ENCODE results near the gene RASGEF1C.
A peak's percentile ranks its signal among the peaks of the same experiment; 100 is the strongest.

RASGEF1C gene

GRCh38 chr5:180179442-180180420 lies 29.3 kb downstream of the RASGEF1C start:
- DNase-seq, result no peak

DNA sequence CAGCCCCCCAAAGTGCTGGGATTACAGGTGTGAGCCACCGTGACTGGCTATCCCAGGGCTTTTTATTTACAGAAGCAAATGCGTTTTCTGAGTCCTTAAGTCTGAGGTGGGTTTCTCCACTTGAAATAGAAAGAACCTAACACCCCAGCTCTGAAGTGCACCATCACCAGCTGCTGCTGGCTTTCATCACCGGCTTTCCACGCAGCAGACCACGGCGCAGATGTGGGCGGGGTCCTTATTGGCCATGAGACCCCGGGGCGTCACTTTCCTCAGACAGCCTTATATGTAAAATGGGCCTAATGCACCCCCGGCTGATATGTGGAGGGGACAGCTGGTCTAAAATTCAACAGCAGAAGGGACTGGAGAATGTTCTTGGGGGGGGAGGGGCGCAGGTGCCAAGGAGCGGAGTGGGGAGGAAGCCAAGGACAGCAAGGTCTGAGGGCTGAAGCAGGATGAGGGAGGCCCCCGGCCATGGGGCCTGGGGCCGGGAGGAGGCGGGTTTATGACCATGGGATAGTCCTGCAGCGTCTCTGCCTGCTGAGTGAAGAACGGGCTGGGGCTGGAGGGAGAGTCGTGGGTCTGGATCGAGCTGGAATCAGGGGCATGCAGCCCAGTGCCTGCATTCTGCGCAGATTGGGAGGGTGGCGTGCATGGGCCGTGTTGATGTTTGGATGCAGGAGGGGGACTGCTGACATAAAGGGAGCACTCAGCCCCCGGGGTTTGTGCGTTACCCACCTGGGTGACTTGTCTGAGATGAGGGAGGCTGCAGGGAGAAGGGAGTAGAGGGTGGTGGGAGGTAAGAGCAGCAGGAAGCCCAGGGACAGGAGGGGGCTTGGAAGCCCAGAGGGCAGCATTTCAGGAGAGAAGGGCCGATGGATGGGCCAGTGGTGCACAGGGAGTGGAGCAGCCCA lies 30.2 kb downstream of the RASGEF1C start:
- no peak for DNase-seq

DNA sequence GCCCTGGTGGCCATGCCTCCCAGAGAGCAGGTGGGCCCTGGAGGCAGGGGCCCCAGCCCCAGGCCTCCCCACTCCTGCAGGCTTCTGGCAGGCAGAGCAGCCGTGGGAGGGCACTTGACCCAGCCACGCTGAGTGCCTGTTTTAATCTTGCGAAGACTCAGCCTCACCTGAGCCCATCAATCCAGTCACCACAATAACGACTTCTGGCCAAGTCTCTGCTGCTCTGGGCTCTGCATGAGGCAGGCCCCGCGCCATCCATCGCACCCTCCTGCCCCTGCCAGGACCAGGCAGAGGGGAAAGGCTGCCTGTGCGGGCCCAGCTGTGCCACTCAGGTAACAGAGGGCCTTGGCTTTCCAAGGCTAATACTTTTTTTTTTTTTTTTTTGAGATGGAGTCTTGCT lies 32.8 kb downstream of the RASGEF1C start:
- no peak for DNase-seq

- no peak for DNase-seq
These were observed 34.0 kb downstream of the RASGEF1C start for GRCh38 chr5:180175015-180175431.

DNA sequence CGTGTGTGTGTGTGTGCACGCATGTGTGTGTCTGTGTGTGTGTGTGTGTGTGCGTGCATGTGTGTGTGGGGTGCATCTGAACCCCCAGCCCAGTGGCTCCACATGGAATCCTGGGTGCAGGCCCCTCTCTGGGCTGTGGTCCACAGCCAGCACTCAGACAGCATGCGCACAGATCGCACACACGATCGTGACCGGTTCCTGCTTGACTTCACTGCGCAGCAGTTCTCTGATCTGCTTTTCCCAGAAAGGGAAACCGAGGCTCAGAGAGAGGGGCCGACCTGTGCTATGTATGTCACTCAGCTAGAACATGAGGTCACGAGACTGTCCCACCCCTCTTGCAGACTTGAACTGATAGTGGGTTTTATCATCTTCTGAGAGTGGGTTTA lies 34.4 kb downstream of the RASGEF1C start:
- DNase-seq, result no peak

DNA sequence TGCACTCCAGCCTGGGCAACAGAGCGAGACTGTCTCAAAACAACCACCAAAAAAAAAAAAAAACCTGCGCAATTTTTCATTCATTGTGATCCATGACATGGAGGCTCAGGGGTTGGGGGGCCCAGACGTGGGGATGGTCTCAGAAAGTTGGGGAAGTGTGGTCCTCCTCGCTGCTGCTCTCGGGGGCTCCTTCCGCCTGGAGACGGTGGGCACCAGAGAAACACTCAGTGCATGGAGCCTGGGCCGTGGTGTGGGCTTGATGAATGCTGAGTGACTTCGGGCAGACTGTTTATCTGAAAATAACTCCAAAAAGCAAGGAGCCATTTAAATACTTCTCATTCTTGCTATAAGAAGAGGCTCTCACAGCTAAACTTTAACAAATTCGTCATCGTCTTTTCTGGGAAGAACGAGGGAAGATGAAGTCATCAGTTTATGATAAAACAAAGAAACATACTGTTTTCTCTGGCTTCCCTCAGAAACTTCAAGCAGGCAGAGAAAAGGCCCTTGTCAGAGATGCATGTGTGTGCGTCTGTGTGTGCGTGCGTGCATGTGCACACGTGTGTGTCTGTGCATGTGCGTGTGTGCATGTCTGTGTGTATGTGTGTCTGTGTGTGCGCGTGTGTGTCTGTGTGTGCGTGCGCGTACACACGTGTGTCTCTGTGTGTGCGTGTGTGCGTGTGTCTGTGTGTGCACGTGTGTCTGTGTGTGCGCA lies 35.0 kb downstream of the RASGEF1C start:
- DNase-seq, result no peak

DNA sequence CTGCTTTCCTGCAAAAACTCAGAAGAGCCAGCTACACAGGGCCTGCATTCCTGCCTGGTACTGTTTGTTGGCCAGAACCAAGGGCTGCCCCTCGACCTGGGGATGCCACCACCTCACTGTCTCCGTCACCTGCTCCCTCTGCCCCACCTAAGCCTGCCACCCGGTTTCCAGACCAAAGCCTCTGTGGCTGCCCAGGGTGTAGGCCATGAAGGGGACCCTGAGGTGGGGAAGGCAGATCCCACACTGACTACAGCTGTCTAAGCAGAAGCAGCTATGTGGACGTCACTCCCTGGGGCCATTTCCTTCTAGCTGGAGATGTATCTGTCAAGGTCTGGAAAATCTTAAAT lies 35.8 kb downstream of the RASGEF1C start:
- no peak for DNase-seq

GRCh38 chr5:180172447-180173197 lies 36.4 kb downstream of the RASGEF1C start:
- DNase-seq, result peak in 1 of 4 experiments; percentile 26

DNA sequence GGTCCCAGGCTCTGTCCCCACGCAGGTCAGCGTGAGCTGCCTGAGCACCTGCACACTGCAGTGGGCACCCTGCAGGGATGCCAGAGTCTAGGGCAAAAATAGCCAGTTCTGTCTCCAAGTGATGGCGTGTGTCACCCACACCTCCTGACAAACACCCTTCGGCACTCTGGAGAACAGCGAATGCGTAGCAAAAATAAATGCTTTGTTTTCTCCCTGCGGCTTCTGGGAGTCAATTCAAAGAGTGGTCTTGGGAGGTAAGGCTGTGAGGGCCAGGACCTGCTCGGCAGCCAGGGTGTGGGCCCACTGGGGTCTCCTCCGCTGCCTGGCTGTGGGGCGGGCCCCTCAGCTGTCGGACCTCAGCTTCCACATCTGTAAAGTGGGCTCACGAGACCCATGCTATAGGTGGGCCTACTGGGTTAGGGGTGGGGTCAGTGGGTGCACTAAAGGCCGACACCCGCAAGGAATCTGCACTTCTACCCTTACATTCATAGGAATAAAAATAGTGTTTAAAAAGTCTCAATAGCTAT lies 37.4 kb downstream of the RASGEF1C start:
- DNase-seq, result no peak

DNA sequence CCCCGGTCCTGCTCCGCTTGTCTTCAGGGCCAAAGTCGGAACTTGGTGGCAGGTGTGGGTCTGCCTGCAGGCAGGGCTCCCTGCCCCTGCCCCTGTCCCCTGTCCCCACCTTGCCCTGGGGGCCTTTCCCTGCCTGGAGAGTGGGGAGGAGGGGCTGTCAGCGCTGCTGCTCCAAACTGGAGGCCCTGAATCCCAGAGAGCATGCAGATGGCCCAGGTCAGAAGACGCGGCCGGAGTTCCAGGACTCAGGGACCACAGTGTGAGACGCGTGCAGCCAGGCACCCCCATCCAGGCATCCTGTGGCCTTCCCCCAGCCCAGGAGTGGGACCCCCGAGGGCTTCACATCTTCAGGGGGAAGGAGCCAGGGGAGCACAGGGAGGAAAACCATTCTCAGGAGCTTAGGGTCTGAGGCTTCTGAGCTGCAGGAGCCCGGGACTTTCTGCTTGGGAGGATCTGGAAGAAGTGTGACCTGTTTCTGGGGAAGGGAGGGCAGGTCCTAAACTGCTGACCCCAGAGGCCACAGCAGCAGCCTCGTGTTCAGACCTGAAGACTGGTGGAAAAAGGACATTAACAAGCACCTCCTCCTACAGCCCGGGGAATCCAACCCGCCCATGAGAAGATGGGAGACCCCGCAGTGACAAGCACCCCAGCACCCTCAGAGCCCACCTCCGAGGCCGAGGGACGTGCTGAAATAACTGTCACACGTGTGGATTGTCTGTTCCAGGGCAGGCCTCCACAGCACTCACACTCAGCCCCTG lies 38.0 kb downstream of the RASGEF1C start:
- DNase-seq, result no peak

GRCh38 chr5:180170106-180170809 lies 38.8 kb downstream of the RASGEF1C start:
- no peak for DNase-seq

DNA sequence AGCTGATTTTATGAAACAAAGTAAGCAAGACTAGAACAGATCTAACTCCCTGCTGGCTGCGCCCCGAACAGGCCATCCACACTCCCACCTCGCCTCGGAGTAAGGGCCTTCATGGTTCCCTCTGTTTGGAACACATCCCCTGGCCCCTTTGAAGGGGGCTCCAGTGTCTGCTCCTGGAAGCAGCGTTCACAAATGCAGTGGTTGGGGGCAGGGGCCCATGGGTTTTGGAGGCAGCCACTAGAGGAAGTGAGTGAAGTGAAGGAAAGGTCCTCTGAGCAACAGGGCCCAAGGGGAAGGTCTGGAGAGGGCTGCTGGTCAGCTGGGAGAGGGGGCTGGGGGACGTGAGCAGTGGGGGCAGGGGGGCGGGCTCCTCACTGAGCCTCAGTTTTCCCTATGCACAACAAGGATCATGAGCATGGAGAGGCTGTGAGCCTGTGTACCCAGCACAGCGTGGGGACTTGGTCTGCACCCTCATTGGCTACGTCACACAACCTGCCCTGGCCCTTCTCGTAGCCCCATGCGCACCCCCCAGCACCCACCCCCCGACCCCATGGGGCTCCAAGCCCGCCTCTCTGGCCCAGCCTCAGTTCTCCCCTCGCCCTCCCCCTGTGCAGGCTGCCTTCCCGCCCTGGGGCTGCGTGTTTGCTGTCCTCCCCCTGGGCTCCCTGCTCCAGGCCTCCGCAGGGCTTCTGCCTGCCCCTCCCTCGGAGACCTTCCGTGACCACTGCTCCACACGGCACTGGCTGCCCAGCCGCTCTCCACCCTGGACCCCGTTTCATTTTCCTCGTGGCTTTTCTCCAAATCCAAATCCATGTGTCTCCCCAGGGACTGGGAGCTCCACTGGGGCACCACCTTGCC lies 39.5 kb downstream of the RASGEF1C start:
- peak; percentile 17 to 40 (median 29) for DNase-seq

DNA sequence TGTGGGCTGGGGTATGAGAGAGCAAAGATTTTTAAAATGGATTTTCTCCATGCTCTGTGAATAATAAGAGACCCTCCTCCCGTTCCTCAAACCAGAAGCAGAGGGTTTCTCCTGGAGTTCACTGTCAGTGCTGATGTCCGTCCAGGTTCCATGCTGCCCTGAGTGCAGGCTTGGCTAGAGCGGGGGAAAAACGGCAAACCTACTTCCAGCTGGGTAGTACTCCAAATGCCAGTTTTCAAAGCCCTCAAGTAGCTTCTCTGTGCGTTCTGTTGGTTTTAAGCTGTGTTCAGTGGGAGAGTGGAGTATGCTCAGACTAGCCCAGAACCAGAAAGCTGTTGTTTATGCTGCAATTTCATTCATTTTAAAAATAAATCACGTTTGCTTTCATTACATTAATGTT lies 40.3 kb downstream of the RASGEF1C start:
- no peak for DNase-seq

GRCh38 chr5:180166176-180166575 lies 42.8 kb downstream of the RASGEF1C start:
- DNase-seq, result peak; percentile 51 to 87 (median 80)

- DNase-seq, result no peak
These were observed 46.7 kb downstream of the RASGEF1C start for GRCh38 chr5:180162304-180162661.

- peak; percentile 44 to 78 (median 61) for DNase-seq
These were observed 47.3 kb downstream of the RASGEF1C start for GRCh38 chr5:180161420-180162303.

DNA sequence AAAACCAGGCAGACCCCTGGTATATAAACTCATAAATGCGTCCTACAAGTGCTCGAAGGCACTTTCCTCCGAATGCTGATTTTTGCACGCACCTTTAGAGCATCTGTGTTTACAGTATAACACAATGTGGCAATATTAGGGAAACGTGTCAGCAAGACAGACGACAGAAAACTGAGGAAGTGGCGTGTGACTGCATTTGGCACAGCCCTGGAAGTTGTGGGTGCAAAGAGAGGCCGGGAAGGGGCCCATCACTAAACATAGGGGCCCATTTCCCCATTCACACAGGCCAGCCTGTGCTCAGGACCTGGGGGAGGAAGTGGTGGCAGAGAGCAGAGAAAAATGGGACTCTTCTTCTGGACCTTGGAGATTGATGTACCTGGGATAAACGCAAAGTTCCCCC lies 48.2 kb downstream of the RASGEF1C start:
- DNase-seq, result peak; percentile 88 to 95 (median 92)

- DNase-seq, result no peak
These were observed 48.8 kb downstream of the RASGEF1C start for GRCh38 chr5:180160215-180160614.

All from suppressor macrophage (primary cell).